H1 (cell line): ENCODE results near the gene CBY1. TPM values are rescaled to one million over a fixed set of nuclear protein-coding genes. Genes with fewer than 3 reads are reported as not detected.

Experiments used
- CTCF ChIA-PET: fragments of 300-600 bp; sonication (Branson Sonifier 250); formaldehyde crosslinking; loops from one replicate; lab custom pipeline; 2021; ENCODE audit not compliant: partially characterized antibody; lab: Charles Lee
- POLR2A ChIA-PET: fragments of 300-600 bp; sonication (Branson Sonifier 250); formaldehyde crosslinking; loops from one replicate; lab custom pipeline; 2021; ENCODE audit warnings: inconsistent platforms; ENCODE audit not compliant: partially characterized antibody; lab: Charles Lee
- DNase-seq, 2 experiments: peaks; one replicate each; pipeline versions ENCODE4 v3.0.0 to v3.0.0-alpha.2; 2010 to 2022; ENCODE audit warnings: low spot score in 2 of 2, low read depth in 1 of 2, mixed read lengths in 1 of 2
- FAIRE-seq: peaks from 2 replicates; lab custom pipeline; 2011; peaks lifted over from hg19 to GRCh38; lab: Jason Lieb, UNC
- H2AFZ ChIP-seq: 2 replicates; pipeline ENCODE4 v1.8.1; 2012; ENCODE audit warnings: low read length, inconsistent platforms
- H2AK5ac ChIP-seq: 2 replicates; pipeline ENCODE4 v1.6.1; 2013; ENCODE audit warnings: low read depth, low read length
- H2BK120ac ChIP-seq: replicated peaks from 2 replicates; pipeline ENCODE3; 2013; ENCODE audit warnings: low read depth, low read length, inconsistent platforms
- H2BK12ac ChIP-seq: 2 replicates; pipeline ENCODE4 v1.6.1; 2013; ENCODE audit warnings: low read depth, low read length
- H2BK15ac ChIP-seq: 2 replicates; pipeline ENCODE4 v1.6.1; 2013; ENCODE audit warnings: low read length
- H2BK20ac ChIP-seq: 2 replicates; pipeline ENCODE4 v1.6.1; 2013; ENCODE audit warnings: low read length
- H2BK5ac ChIP-seq: 2 replicates; pipeline ENCODE4 v1.6.1; 2013; ENCODE audit warnings: low read depth, low read length
- H3K14ac ChIP-seq: 2 replicates; pipeline ENCODE4 v1.6.1; 2013; ENCODE audit warnings: inconsistent platforms; ENCODE audit not compliant: insufficient read length
- H3K18ac ChIP-seq: 2 replicates; pipeline ENCODE4 v1.6.1; 2013; ENCODE audit warnings: low read length; ENCODE audit errors: extremely low read depth
- H3K23ac ChIP-seq: 2 replicates; pipeline ENCODE4 v1.6.1; 2013; ENCODE audit warnings: inconsistent platforms; ENCODE audit not compliant: insufficient read length
- H3K23me2 ChIP-seq: 2 replicates; pipeline ENCODE4 v1.6.1; 2013; ENCODE audit warnings: low read depth, low read length
- H3K27ac ChIP-seq: 2 replicates; pipeline ENCODE4 v1.6.1; 2011; ENCODE audit warnings: low read depth, low read length, inconsistent platforms
- H3K27me3 ChIP-seq, 4 experiments: replicated peaks in 1 of 4; 1 replicate in 1 of 4; 2 replicates in 3 of 4; pipeline versions ENCODE4 v1.6.1 to v1.8.1; 2011 to 2013; ENCODE audit warnings: low read length in 3 of 4, mild to moderate bottlenecking in 3 of 4, inconsistent platforms in 2 of 4, mixed read lengths in 2 of 4, moderate library complexity in 1 of 4; ENCODE audit not compliant: control insufficient read depth in 3 of 4, insufficient read depth in 3 of 4; ENCODE audit errors: extremely low read depth in 1 of 4
- H3K36me3 ChIP-seq, 4 experiments: 2 replicates each; pipeline versions ENCODE4 v1.6.1 to v1.8.1; 2011 to 2013; ENCODE audit warnings: mild to moderate bottlenecking in 4 of 4, low read length in 3 of 4, moderate library complexity in 2 of 4, control low read depth in 1 of 4, inconsistent platforms in 1 of 4; ENCODE audit not compliant: insufficient read depth in 4 of 4, control insufficient read depth in 2 of 4
- H3K4ac ChIP-seq: replicated peaks from 2 replicates; pipeline ENCODE3; 2013; ENCODE audit warnings: low read length, low read depth, mixed read lengths, inconsistent platforms; ENCODE audit not compliant: insufficient read length
- H3K4me1 ChIP-seq, 4 experiments: replicated peaks in 1 of 4; 1 replicate in 1 of 4; 2 replicates in 3 of 4; pipeline versions ENCODE4 v1.6.1 to v1.8.1; 2011 to 2013; ENCODE audit warnings: low read length in 3 of 4, inconsistent platforms in 2 of 4, mixed read lengths in 1 of 4; ENCODE audit not compliant: insufficient read depth in 4 of 4, control insufficient read depth in 3 of 4
- H3K4me2 ChIP-seq, 2 experiments: 2 replicates each; pipeline versions ENCODE4 v1.6.1 to v1.8.1; 2011 to 2013; ENCODE audit warnings: low read depth in 2 of 2, low read length in 2 of 2, control low read depth in 1 of 2, inconsistent platforms in 1 of 2, mild to moderate bottlenecking in 1 of 2; ENCODE audit not compliant: insufficient read depth in 1 of 2
- H3K4me3 ChIP-seq, 4 experiments: fragments of 200-600, 300-600 bp in 1 of 4; sonication (generic), shearing (Covaris generic), sonication (Bioruptor Twin) in 1 of 4; 2 replicates each; pipeline versions ENCODE4 v1.5.1 to v1.8.1; 2011 to 2016; ENCODE audit warnings: low read length in 4 of 4, low read depth in 3 of 4, control low read depth in 2 of 4, inconsistent platforms in 2 of 4, mild to moderate bottlenecking in 2 of 4, mixed read lengths in 1 of 4, moderate library complexity in 1 of 4; ENCODE audit not compliant: insufficient read depth in 2 of 4; ENCODE audit errors: extremely low read depth in 1 of 4
- H3K56ac ChIP-seq: replicated peaks from 2 replicates; pipeline ENCODE3; 2013; ENCODE audit warnings: low read depth, mild to moderate bottlenecking, mixed read lengths, low read length, inconsistent platforms; ENCODE audit not compliant: insufficient read length
- H3K79me1 ChIP-seq: 2 replicates; pipeline ENCODE4 v1.6.1; 2013; ENCODE audit warnings: low read depth, low read length, control low read depth
- H3K79me2 ChIP-seq, 2 experiments: 2 replicates each; pipeline versions ENCODE4 v1.6.1 to v1.8.1; 2012 to 2013; ENCODE audit warnings: low read length in 2 of 2, mild to moderate bottlenecking in 2 of 2, inconsistent platforms in 1 of 2; ENCODE audit not compliant: insufficient read depth in 2 of 2, control insufficient read depth in 1 of 2
- H3K9ac ChIP-seq, 4 experiments: replicated peaks in 1 of 4; 1 replicate in 1 of 4; 2 replicates in 3 of 4; pipeline versions ENCODE4 v1.6.1 to v1.8.1; 2011 to 2013; ENCODE audit warnings: low read depth in 3 of 4, low read length in 3 of 4, control low read depth in 2 of 4, mild to moderate bottlenecking in 2 of 4, moderate library complexity in 2 of 4, inconsistent platforms in 1 of 4; ENCODE audit errors: extremely low read depth in 1 of 4
- H3K9me3 ChIP-seq, 2 experiments: 2 replicates each; pipeline versions ENCODE4 v1.6.1 to v1.8.1; 2012 to 2013; ENCODE audit warnings: mild to moderate bottlenecking in 2 of 2, moderate library complexity in 2 of 2, control low read depth in 1 of 2, inconsistent platforms in 1 of 2, low read depth in 1 of 2, low read length in 1 of 2, mixed read lengths in 1 of 2; ENCODE audit not compliant: insufficient read depth in 2 of 2
- H4K20me1 ChIP-seq, 2 experiments: replicated peaks in 1 of 2; 2 replicates each; pipeline versions ENCODE3 to v1.8.1; 2011 to 2013; ENCODE audit warnings: inconsistent platforms in 2 of 2, low read length in 2 of 2, mild to moderate bottlenecking in 1 of 2; ENCODE audit not compliant: insufficient read depth in 2 of 2, control insufficient read depth in 1 of 2
- H4K5ac ChIP-seq: 2 replicates; pipeline ENCODE4 v1.6.1; 2013; ENCODE audit warnings: low read length, low read depth, mixed read lengths, inconsistent platforms; ENCODE audit not compliant: insufficient read length
- H4K8ac ChIP-seq: 2 replicates; pipeline ENCODE4 v1.8.0; 2013; ENCODE audit warnings: mild to moderate bottlenecking, moderate library complexity, low read length, inconsistent platforms; ENCODE audit not compliant: insufficient read depth; ENCODE audit errors: extremely low read depth
- H4K91ac ChIP-seq: replicated peaks from 2 replicates; pipeline ENCODE3; 2013; ENCODE audit warnings: low read length, mixed read lengths, inconsistent platforms; ENCODE audit not compliant: insufficient read length
- MAFK ChIP-seq: IDR thresholded peaks from 2 replicates; pipeline ENCODE4 v1.6.1; 2012; ENCODE audit warnings: low read depth, mild to moderate bottlenecking, improper control_type of control experiment, low read length
- SP4 ChIP-seq: IDR thresholded peaks from 2 replicates; pipeline ENCODE4 v1.6.1; 2012; ENCODE audit warnings: low read length, inconsistent platforms
- WGBS, 2 experiments: shearing (Covaris generic) in 1 of 2; methylation state at CpG; one replicate each; pipeline versions ENCODE4 v1.1.6 to v1.1.7; 2013 to 2015; ENCODE audit warnings: low lambda C conversion rate in 2 of 2, mixed read lengths in 2 of 2, inconsistent platforms in 1 of 2, low coverage in 1 of 2, missing lambda C conversion rate in 1 of 2; ENCODE audit not compliant: insufficient replicate concordance in 2 of 2, insufficient coverage in 1 of 2, insufficient read length in 1 of 2; ENCODE audit errors: extremely low coverage in 1 of 2, missing lambda C conversion rate in 1 of 2; 5-methylcytosine and 5-hydroxymethylcytosine counted together
- polyA plus RNA-seq, 7 experiments: library from polyadenylated mRNA; depleted of rRNA in 3 of 7; stranded (reverse) in 5 of 7; unstranded in 2 of 7; fragments of >200 nt in 5 of 7; fragments of 200-250 nt in 2 of 7; gene quantifications; 1 replicate in 5 of 7; 2 replicates in 1 of 7; 4 replicates in 1 of 7; pipeline versions ENCODE4 v1.2.1 to v1.2.3, GENCODE V29; 2011 to 2013; ENCODE audit warnings: missing spikeins in 2 of 7, mixed read lengths in 2 of 7
- total RNA-seq: library from RNA; stranded (reverse); fragmentation: NEBNext Ultra II Directional; extraction: Animal tissue kit (Norgen Biotek cat#: 25700); gene quantifications from 2 replicates; pipeline ENCODE4 v1.2.1, GENCODE V29; 2021

The CBY1 gene
- total and polyA plus RNA-seq, 2 of the 8 experiments (the other 6 are each of a cell fraction or from before 2014, with no cell fraction given), result 23.2 to 30.2 TPM

DNA sequence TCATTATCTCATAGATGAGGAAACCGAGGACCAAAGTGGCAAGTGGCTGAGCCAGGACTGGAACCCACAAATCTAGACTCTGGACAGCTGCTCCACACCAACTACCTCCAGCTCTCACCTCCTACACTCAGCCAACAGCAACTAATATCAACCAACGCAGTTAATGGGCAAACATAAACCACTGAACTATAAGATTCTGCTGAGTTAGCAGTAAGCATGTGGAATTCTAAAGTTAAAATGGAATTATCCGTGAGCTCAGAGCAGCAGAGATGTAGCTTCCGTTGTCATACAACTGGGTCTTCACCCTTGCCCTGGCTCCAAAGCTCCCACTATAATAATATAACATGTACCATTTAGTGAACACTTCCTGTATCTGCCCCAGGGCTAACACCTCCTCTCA lies 27.3 kb upstream of the CBY1 start:
- TF ChIP-seq MAFK (0 out of 2 replicates have a peak, but pooled peaks have one; percentile 28), SP4 (no peak)
- TF ChIP-seq, all 59 proteins: peak for 1
- Histone ChIP-seq H3K23me2 (no peaks in the 10 kb centered on the region), H2BK5ac (no peak overlapping the region), H3K4me3 (no peak overlapping the region), H4K20me1 (peaks cover 0 to 2% of the 10 kb centered on the region in 2 experiments), H3K4me2 (no peak overlapping the region), H3K18ac (no peak overlapping the region), H2BK12ac (no peak overlapping the region), H3K9me3 (no peaks in the 10 kb centered on the region), H3K27ac (no peak overlapping the region), H3K56ac (no peak overlapping the region), H4K5ac (no peak overlapping the region), H3K79me1 (no peaks in the 10 kb centered on the region), H3K23ac (no peak overlapping the region), H2AFZ (no peak overlapping the region), H4K91ac (no peak overlapping the region), H3K79me2 (no peaks in the 10 kb centered on the region), H3K9ac (no peak overlapping the region), H3K14ac (no peak overlapping the region), H3K4me1 (no peaks in the 10 kb centered on the region), H3K4ac (no peak overlapping the region), H3K27me3 (no peaks in the 10 kb centered on the region), H2BK15ac (no peak overlapping the region), H3K36me3 (peaks cover 0 to 10% (median 0%) of the 10 kb centered on the region in 4 experiments; a peak in 2 of 8 replicates), H4K8ac (no peak overlapping the region), H2AK5ac (no peak overlapping the region), H2BK120ac (no peak overlapping the region), H2BK20ac (no peak overlapping the region)
- DNase-seq, result no peak
- ChIA-PET POLR2A (interaction anchor here (1.1 kb wide), 1 partner anchor 10 kb away, joined by 3 read pairs; no protein-coding TSS in a partner anchor), CTCF (no interaction called here)
- no peak for FAIRE-seq
- 93% methylated on average over 4 of the region's 4 CpGs; no CpG with 5 or more reads in 1 of the 2 experiments for WGBS, 2 experiments
